SK-N-SH treated with all-trans-retinoic acid at 6 μM for 48 hours (cell line): ENCODE data around the gene HYCC1.

Source experiments
- ATAC-seq: fragments of 200-7000 bp; cut with Tn5 transposase; 3 replicates; pipeline ENCODE4 v1.9.1; 2020; ENCODE audit warnings: mild to moderate bottlenecking, moderate library complexity
- ARNTL ChIP-seq: fragments of 450-650 bp; formaldehyde crosslinking; IDR thresholded peaks from 2 replicates; pipeline ENCODE4 v1.5.0; 2020; ENCODE audit warnings: low read depth, mild to moderate bottlenecking, moderate library complexity, borderline replicate concordance
- BACH2 ChIP-seq: fragments of 250-450 bp; sonication (Bioruptor Pico); IDR thresholded peaks from 2 replicates; pipeline ENCODE4 v1.9.0; 2021; ENCODE audit warnings: mild to moderate bottlenecking, borderline replicate concordance
- CSDC2 ChIP-seq: fragments of 250-450 bp; sonication (Bioruptor Pico); IDR thresholded peaks from 2 replicates; pipeline ENCODE4 v1.5.0; 2020; ENCODE audit warnings: mild to moderate bottlenecking, moderate library complexity
- ESRRG ChIP-seq: fragments of 250-450 bp; sonication (Bioruptor Pico); IDR thresholded peaks from 2 replicates; pipeline ENCODE4 v1.6.1; 2021; ENCODE audit warnings: mild to moderate bottlenecking
- GLIS3 ChIP-seq: fragments of 250-450 bp; sonication (Bioruptor Pico); IDR thresholded peaks from 2 replicates; pipeline ENCODE4 v1.5.0; 2020; ENCODE audit warnings: mild to moderate bottlenecking, moderate library complexity
- ISL1 ChIP-seq: fragments of 250-450 bp; sonication (Bioruptor Pico); IDR thresholded peaks from 2 replicates; pipeline ENCODE4 v2.1.2; 2022; ENCODE audit warnings: mild to moderate bottlenecking, moderate library complexity
- OSR1 ChIP-seq: fragments of 250-450 bp; sonication (Bioruptor Pico); IDR thresholded peaks from 2 replicates; pipeline ENCODE4 v1.8.0; 2022; ENCODE audit warnings: moderate library complexity, mild to moderate bottlenecking, inconsistent platforms
- PPARA ChIP-seq: fragments of 250-450 bp; sonication (Bioruptor Pico); IDR thresholded peaks from 2 replicates; pipeline ENCODE4 v1.5.0; 2020; ENCODE audit warnings: mild to moderate bottlenecking, borderline replicate concordance
- RARB ChIP-seq: fragments of 250-450 bp; sonication (Bioruptor Pico); IDR thresholded peaks from 2 replicates; pipeline ENCODE4 v1.8.0; 2021; ENCODE audit warnings: mild to moderate bottlenecking, moderate library complexity
- SNAI2 ChIP-seq: fragments of 250-450 bp; sonication (Bioruptor Pico); IDR thresholded peaks from 2 replicates; pipeline ENCODE4 v1.5.0; 2020; ENCODE audit warnings: mild to moderate bottlenecking, moderate library complexity
- TCF4 ChIP-seq: fragments of 250-450 bp; sonication (Bioruptor Pico); IDR thresholded peaks from 2 replicates; pipeline ENCODE4 v1.8.0; 2021; ENCODE audit warnings: mild to moderate bottlenecking, moderate library complexity, borderline replicate concordance
- ZC3H10 ChIP-seq: fragments of 250-450 bp; sonication (Bioruptor Pico); IDR thresholded peaks from 2 replicates; pipeline ENCODE4 v1.5.1; 2021; ENCODE audit warnings: mild to moderate bottlenecking, moderate library complexity
- ZFP3 ChIP-seq: fragments of 250-450 bp; sonication (Bioruptor Pico); IDR thresholded peaks from 2 replicates; pipeline ENCODE4 v1.5.0; 2020; ENCODE audit warnings: mild to moderate bottlenecking, moderate library complexity
- ZFP30 ChIP-seq: fragments of 450-650 bp; formaldehyde crosslinking; IDR thresholded peaks from 2 replicates; pipeline ENCODE4 v1.5.0; 2022; ENCODE audit warnings: mild to moderate bottlenecking, moderate library complexity
- ZNF565 ChIP-seq: fragments of 450-650 bp; formaldehyde crosslinking; conservative IDR thresholded peaks from 2 replicates; pipeline ENCODE4 v1.5.0; 2020; ENCODE audit warnings: low read depth, mild to moderate bottlenecking, moderate library complexity
- ZNF8 ChIP-seq: fragments of 450-650 bp; formaldehyde crosslinking; IDR thresholded peaks from 2 replicates; pipeline ENCODE4 v1.5.0; 2020; ENCODE audit warnings: mild to moderate bottlenecking, moderate library complexity
- TF ChIP-seq, protein P1 (sequence below): fragments of 250-450 bp; sonication (Bioruptor Pico); IDR thresholded peaks from 2 replicates; pipeline ENCODE4 v1.8.0; 2021; ENCODE audit warnings: low read depth, mild to moderate bottlenecking, moderate library complexity, borderline replicate concordance
- TF ChIP-seq, protein P2 (sequence below): fragments of 250-450 bp; sonication (Bioruptor Pico); IDR thresholded peaks from 2 replicates; pipeline ENCODE4 v1.8.0; 2020; ENCODE audit warnings: mild to moderate bottlenecking, moderate library complexity, borderline replicate concordance
- TF ChIP-seq, protein P3 (sequence below): fragments of 250-450 bp; sonication (Bioruptor Pico); IDR thresholded peaks from 2 replicates; pipeline ENCODE4 v1.5.1; 2020; ENCODE audit warnings: low read depth, mild to moderate bottlenecking, moderate library complexity
- TF ChIP-seq, protein P4 (sequence below): fragments of 250-450 bp; sonication (Bioruptor Pico); IDR thresholded peaks from 2 replicates; pipeline ENCODE4 v1.5.1; 2021; ENCODE audit warnings: mild to moderate bottlenecking, moderate library complexity
- TF ChIP-seq, protein P5 (sequence below): fragments of 250-450 bp; sonication (Bioruptor Pico); IDR thresholded peaks from 2 replicates; pipeline ENCODE4 v1.5.0; 2020; ENCODE audit warnings: mild to moderate bottlenecking, moderate library complexity

The HYCC1 gene

DNA sequence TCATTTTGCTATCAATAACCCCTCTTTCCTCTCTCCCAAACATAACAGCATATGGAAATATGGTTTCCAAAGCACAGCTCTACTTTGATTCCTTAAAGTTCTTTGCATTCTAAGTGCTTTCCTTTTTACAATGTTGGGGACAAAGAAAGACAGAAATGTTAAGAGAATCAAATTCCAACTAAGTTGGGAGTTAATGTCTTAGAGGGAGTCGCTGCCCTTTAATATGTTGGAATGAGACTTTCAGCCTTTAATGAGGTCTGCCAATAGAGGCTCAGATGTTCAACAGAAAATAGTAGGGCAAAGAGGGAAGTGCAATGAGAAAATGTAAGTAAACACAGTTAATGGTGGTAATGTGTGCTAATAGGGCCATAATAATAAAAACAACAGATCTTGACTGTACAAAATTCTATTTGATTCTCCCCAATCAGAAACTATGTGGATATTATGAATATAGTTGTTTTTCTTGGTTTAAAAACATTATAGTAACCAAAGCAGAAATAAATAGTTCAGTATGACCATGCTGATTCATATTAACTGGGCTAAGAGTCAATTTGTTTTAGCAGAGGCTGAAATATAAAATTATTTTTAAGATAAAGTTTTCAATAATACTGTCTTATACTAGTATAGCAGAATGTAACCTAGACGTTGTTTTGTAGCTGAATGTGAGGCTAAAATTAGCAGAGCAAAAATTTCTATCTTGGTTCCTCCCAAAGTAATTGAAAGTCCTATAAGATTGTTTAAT is 10.3 kb downstream of the HYCC1 start:
- no peak for ATAC-seq
- peak; percentile 26; the same call in 1 of the 2 replicates for TF ChIP-seq ZC3H10
- TF ChIP-seq, protein P1, sequence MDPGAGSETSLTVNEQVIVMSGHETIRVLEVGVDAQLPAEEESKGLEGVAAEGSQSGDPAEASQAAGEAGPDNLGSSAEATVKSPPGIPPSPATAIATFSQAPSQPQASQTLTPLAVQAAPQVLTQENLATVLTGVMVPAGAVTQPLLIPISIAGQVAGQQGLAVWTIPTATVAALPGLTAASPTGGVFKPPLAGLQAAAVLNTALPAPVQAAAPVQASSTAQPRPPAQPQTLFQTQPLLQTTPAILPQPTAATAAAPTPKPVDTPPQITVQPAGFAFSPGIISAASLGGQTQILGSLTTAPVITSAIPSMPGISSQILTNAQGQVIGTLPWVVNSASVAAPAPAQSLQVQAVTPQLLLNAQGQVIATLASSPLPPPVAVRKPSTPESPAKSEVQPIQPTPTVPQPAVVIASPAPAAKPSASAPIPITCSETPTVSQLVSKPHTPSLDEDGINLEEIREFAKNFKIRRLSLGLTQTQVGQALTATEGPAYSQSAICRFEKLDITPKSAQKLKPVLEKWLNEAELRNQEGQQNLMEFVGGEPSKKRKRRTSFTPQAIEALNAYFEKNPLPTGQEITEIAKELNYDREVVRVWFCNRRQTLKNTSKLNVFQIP = no peak
- TF ChIP-seq, protein P2, sequence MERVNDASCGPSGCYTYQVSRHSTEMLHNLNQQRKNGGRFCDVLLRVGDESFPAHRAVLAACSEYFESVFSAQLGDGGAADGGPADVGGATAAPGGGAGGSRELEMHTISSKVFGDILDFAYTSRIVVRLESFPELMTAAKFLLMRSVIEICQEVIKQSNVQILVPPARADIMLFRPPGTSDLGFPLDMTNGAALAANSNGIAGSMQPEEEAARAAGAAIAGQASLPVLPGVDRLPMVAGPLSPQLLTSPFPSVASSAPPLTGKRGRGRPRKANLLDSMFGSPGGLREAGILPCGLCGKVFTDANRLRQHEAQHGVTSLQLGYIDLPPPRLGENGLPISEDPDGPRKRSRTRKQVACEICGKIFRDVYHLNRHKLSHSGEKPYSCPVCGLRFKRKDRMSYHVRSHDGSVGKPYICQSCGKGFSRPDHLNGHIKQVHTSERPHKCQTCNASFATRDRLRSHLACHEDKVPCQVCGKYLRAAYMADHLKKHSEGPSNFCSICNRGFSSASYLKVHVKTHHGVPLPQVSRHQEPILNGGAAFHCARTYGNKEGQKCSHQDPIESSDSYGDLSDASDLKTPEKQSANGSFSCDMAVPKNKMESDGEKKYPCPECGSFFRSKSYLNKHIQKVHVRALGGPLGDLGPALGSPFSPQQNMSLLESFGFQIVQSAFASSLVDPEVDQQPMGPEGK (CRISPR knock-in tag) = no peak

DNA sequence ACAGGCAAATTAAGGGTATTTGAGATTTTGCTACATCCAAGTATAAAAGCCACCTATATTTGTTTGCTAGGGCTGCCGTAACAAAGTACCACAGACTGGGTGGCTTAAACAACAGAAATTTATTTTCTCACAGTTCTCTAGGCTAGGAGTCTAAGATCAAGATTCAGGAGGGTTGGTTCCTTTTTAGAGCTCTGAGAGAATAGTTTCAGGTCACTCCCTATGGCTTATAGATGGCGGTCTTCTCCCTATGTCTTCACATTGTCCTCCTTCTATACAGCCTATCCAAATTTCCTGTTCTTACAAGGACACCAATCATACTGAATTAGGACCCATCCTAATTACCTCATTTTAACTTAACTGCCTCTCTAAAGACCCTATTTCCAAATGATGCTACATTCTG is 11.2 kb downstream of the HYCC1 start:
- TF ChIP-seq ZNF565 = no peak
- TF ChIP-seq, protein P1 = no peak
- TF ChIP-seq OSR1 (CRISPR knock-in tag) = no peak
- TF ChIP-seq RARB (CRISPR knock-in tag) = no peak
- no peak for ATAC-seq

DNA sequence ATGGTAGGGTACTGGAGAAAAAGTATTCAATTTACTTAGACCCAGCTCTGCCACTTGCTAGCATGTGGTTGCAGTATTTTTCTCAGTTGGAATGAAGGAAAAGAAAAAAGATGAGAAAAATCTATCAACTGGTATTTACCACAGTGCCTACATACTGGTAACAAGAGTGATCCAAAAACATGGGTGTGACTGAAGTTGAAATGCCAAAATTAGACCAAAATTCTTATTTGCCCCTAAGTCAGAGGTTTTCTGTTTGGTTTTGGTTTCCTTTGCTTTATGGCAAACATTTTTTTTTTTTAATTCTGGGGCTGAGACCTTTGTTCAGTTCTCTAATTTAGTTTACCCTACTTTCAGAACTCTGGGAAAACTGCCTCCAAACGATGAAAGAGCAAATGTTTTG is 12.3 kb downstream of the HYCC1 start:
- ATAC-seq = no peak

More for the DNA sequence above, 12.3 kb downstream of the HYCC1 start:
- TF ChIP-seq, protein P1 = no peak
- TF ChIP-seq, protein P3, sequence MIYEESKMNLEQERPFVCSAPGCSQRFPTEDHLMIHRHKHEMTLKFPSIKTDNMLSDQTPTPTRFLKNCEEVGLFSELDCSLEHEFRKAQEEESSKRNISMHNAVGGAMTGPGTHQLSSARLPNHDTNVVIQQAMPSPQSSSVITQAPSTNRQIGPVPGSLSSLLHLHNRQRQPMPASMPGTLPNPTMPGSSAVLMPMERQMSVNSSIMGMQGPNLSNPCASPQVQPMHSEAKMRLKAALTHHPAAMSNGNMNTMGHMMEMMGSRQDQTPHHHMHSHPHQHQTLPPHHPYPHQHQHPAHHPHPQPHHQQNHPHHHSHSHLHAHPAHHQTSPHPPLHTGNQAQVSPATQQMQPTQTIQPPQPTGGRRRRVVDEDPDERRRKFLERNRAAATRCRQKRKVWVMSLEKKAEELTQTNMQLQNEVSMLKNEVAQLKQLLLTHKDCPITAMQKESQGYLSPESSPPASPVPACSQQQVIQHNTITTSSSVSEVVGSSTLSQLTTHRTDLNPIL (CRISPR knock-in tag) = no peak
- TF ChIP-seq ARNTL (CRISPR knock-in tag) = no peak
- TF ChIP-seq BACH2 (CRISPR knock-in tag) = no peak
- no peak for TF ChIP-seq ESRRG (CRISPR knock-in tag)
- TF ChIP-seq OSR1 (CRISPR knock-in tag) = no peak
- no peak for TF ChIP-seq PPARA (CRISPR knock-in tag)
- TF ChIP-seq ZFP30 = no peak
- no peak for TF ChIP-seq ZFP3
- TF ChIP-seq, protein P4, sequence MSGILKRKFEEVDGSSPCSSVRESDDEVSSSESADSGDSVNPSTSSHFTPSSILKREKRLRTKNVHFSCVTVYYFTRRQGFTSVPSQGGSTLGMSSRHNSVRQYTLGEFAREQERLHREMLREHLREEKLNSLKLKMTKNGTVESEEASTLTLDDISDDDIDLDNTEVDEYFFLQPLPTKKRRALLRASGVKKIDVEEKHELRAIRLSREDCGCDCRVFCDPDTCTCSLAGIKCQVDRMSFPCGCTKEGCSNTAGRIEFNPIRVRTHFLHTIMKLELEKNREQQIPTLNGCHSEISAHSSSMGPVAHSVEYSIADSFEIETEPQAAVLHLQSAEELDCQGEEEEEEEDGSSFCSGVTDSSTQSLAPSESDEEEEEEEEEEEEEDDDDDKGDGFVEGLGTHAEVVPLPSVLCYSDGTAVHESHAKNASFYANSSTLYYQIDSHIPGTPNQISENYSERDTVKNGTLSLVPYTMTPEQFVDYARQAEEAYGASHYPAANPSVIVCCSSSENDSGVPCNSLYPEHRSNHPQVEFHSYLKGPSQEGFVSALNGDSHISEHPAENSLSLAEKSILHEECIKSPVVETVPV (CRISPR knock-in tag) = no peak
- no peak for TF ChIP-seq ISL1 (CRISPR knock-in tag)
- no peak for TF ChIP-seq GLIS3
- TF ChIP-seq RARB (CRISPR knock-in tag) = no peak
- TF ChIP-seq ZC3H10 = no peak
- TF ChIP-seq CSDC2 = no peak
- TF ChIP-seq SNAI2 = no peak
- no peak for TF ChIP-seq ZNF565
- TF ChIP-seq, protein P5, sequence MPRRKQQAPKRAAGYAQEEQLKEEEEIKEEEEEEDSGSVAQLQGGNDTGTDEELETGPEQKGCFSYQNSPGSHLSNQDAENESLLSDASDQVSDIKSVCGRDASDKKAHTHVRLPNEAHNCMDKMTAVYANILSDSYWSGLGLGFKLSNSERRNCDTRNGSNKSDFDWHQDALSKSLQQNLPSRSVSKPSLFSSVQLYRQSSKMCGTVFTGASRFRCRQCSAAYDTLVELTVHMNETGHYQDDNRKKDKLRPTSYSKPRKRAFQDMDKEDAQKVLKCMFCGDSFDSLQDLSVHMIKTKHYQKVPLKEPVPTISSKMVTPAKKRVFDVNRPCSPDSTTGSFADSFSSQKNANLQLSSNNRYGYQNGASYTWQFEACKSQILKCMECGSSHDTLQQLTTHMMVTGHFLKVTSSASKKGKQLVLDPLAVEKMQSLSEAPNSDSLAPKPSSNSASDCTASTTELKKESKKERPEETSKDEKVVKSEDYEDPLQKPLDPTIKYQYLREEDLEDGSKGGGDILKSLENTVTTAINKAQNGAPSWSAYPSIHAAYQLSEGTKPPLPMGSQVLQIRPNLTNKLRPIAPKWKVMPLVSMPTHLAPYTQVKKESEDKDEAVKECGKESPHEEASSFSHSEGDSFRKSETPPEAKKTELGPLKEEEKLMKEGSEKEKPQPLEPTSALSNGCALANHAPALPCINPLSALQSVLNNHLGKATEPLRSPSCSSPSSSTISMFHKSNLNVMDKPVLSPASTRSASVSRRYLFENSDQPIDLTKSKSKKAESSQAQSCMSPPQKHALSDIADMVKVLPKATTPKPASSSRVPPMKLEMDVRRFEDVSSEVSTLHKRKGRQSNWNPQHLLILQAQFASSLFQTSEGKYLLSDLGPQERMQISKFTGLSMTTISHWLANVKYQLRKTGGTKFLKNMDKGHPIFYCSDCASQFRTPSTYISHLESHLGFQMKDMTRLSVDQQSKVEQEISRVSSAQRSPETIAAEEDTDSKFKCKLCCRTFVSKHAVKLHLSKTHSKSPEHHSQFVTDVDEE = no peak
- TF ChIP-seq ZNF8 (CRISPR knock-in tag) = no peak
- no peak for TF ChIP-seq TCF4 (CRISPR knock-in tag)
